Hepatocyte (in vitro differentiated cells): Measurements from ENCODE around the gene FCHSD2.

ENCODE experiments used
- CTCF ChIP-seq: fragments of 200-600 bp; sonication (generic); IDR thresholded peaks from 2 replicates; pipeline ENCODE4 v1.5.1; 2016; ENCODE audit warnings: antibody characterized with exemption, mild to moderate bottlenecking; ENCODE audit not compliant: poor library complexity
- EZH2 ChIP-seq: fragments of 200-600 bp; sonication (generic); IDR thresholded peaks from 2 replicates; pipeline ENCODE4 v1.6.1; 2016; ENCODE audit warnings: antibody characterized with exemption, mild to moderate bottlenecking, borderline replicate concordance
- EZH2phosphoT487 ChIP-seq: fragments of 200-600 bp; sonication (generic); IDR thresholded peaks from one replicate; pipeline ENCODE4 v1.6.1; 2018; ENCODE audit warnings: antibody characterized with exemption, mild to moderate bottlenecking, low read depth, moderate library complexity; ENCODE audit not compliant: unreplicated experiment, severe bottlenecking

GRCh38 chr11:73001615-73002014, 140.5 kb downstream of the FCHSD2 start:
- no peak for TF ChIP-seq EZH2
- TF ChIP-seq CTCF: no peak
- no peak for TF ChIP-seq EZH2phosphoT487
